Measurements from ENCODE around the gene NEK9. TPM values are rescaled to one million over a fixed set of nuclear protein-coding genes. Genes with fewer than 3 reads are reported as not detected.

The NEK9 gene
- total RNA-seq, 2 donors from 2014 or later: 49.5 to 57.3 TPM

DNA sequence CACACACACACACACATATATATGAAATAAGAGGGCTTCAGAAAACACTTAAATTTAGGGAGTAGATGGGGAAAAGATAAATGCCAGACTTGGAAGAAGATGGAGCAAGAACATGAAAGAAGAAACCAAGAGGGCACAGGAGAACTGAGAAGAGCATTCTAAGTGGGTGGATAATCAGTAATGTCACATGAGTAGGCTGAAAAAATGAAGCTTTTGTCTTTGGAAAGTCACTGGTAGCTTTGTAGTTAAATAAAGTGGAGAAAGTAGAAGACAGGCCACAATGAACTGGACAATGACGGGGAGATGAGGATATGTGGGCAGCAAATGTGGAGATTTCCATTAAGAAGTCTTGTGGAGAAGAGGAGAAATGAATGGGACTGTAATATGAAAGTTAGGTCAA, 59.6 kb downstream of the NEK9 start:
- Histone ChIP-seq H3K4me3 (no peak overlapping the region), H3K9ac (ENCODE audit: low read depth in 2 of 2, low read length in 2 of 2) (no peak overlapping the region), H3K9me3 (no peaks in the 10 kb centered on the region), H3K27me3 (no peaks in the 10 kb centered on the region), H3K36me3 (no peaks in the 10 kb centered on the region), H3K4me1 (peaks cover 3% of the 10 kb centered on the region), H3K27ac (no peak overlapping the region)
- TF ChIP-seq CTCF (IDR thresholded peaks at IDR 0.05): no peak
- no peak for DNase-seq
- intact Hi-C loops (cut with DNase I): no loop called here

GRCh38 chr14:75066691-75067090, 60.2 kb downstream of the NEK9 start:
- no peak overlapping the region for H3K4me3 ChIP-seq
- H3K9ac ChIP-seq (ENCODE audit: low read depth in 2 of 2, low read length in 2 of 2): no peak overlapping the region
- no peak for TF ChIP-seq CTCF (IDR thresholded peaks at IDR 0.05)
- H3K36me3 ChIP-seq: no peaks in the 10 kb centered on the region
- H3K27me3 ChIP-seq: no peaks in the 10 kb centered on the region
- DNase-seq: no peak
- H3K4me1 ChIP-seq: peaks cover 3% of the 10 kb centered on the region
- no peaks in the 10 kb centered on the region for H3K9me3 ChIP-seq
- intact Hi-C loops (cut with DNase I): no loop called here
- H3K27ac ChIP-seq: no peak overlapping the region

DNA sequence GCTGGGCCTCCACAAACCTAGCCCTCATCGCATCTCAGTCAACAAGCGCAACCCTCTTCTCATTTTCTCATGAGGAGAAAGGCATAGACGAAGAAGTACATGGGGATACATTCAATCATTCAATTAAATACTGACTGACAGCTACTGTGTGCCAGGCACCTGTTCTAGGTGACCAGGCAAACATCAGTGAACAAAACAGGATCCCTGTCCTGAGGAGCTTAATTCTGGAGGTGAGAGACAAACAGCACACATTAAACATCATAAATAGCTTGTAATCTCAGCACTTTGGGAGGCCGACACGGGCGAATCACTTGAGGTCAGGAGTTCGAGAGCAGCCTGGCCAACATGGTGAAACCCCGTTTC, 62.7 kb downstream of the NEK9 start:
- Histone ChIP-seq H3K9me3 (no peaks in the 10 kb centered on the region), H3K4me1 (no peaks in the 10 kb centered on the region), H3K36me3 (no peaks in the 10 kb centered on the region), H3K27me3 (no peaks in the 10 kb centered on the region), H3K27ac (peak overlapping the region; percentile 42), H3K9ac (ENCODE audit: low read depth in 2 of 2, low read length in 2 of 2) (peak overlapping the region in 1 of 2 donors; percentile 97), H3K4me3 (peak overlapping the region; percentile 86)
- no peak for DNase-seq
- TF ChIP-seq CTCF (IDR thresholded peaks at IDR 0.05): no peak
- intact Hi-C loops (cut with DNase I): no loop called here

DNA sequence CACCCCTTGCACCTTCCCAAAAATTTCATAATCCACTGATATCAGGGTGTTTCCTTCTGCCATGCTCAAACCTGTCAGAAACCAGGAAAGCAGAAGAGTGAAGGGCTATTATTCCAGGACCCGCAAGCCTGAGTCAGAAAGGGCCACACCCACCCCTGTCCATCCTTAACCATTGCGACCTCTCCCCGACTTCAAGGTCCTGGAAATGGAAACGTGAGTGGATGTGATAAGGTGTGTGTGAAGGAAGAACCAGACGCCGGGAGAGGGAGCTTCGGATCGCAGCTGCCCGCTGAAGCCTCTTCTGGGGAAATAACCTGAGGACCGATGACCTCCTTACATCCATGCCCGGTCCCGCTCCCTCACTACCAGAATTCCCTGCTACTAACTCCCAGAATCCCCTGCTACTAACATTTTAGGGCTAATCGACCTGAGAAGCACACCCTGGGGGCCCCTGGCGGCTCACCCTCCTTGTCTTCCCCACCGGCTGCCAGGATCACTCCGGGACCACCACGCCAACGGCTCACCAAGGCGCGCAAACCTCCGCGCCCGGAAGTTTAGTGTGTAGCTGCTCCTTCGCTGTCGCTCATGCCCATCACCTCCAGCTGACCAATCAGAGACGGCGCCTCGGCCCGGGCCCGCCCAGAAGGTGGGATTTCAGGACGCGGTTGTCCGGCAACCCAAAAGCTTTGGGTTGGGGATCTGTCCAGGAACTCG, 63.2 kb downstream of the NEK9 start, which contains the start of gene ACYP1:
Gene ACYP1 (minus strand): TSS at position 534 of the 714 bp plus-strand sequence. CDS start 471 bp downstream, at position 63.
- TF ChIP-seq CTCF (IDR thresholded peaks at IDR 0.05): no peak
- intact Hi-C loops (cut with DNase I): no loop called here
- peak within 1 kb of the TSS; percentile 42 for H3K27ac ChIP-seq
- peak; percentile 97 for DNase-seq
- H3K9me3 ChIP-seq: no peaks in the 10 kb centered on the region
- H3K4me1 ChIP-seq: no peaks in the 10 kb centered on the region
- H3K4me3 ChIP-seq: peak within 1 kb of the TSS; percentile 86
- H3K36me3 ChIP-seq: no peaks in the 10 kb centered on the region
- no peaks in the 10 kb centered on the region for H3K27me3 ChIP-seq
- peak within 1 kb of the TSS; percentile 61 to 97 for H3K9ac ChIP-seq (ENCODE audit: low read depth in 2 of 2, low read length in 2 of 2)

DNA sequence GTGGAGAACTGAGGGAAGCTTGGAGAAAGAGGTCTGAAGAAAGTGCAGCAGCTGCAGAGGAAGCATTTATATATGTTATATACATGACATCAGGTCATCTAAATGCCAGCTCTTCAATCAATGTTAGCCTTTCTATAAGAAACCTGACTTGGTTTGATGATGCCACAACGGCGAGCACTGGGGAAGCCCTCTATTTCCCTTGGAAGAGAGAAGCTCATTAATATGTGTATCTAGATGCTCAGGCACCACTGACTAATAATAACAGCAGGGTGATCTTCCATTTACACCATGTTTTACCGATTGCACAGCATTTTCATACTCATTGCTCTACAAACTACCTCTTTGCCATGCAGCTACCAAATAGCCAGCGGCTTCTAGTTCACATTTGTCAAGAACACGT, 63.8 kb downstream of the NEK9 start:
- intact Hi-C loops (cut with DNase I): no loop called here
- no peak for DNase-seq
- H3K4me1 ChIP-seq: no peaks in the 10 kb centered on the region
- peak overlapping the region; percentile 86 for H3K4me3 ChIP-seq
- no peak overlapping the region for H3K27ac ChIP-seq
- no peaks in the 10 kb centered on the region for H3K36me3 ChIP-seq
- no peaks in the 10 kb centered on the region for H3K9me3 ChIP-seq
- H3K9ac ChIP-seq (ENCODE audit: low read depth in 2 of 2, low read length in 2 of 2): peak overlapping the region in 1 of 2 donors; percentile 97
- no peak for TF ChIP-seq CTCF (IDR thresholded peaks at IDR 0.05)
- no peaks in the 10 kb centered on the region for H3K27me3 ChIP-seq
